OCI-LY7 (cell line): Measurements from ENCODE around the gene ITIH4.

Experiments
- CTCF ChIP-seq: fragments of 200-600 bp; sonication (generic); conservative IDR thresholded peaks from 2 replicates; pipeline ENCODE4 v1.5.1; 2014; ENCODE audit warnings: mild to moderate bottlenecking, antibody characterized with exemption, low read length, moderate library complexity, mixed read lengths
- EZH2phosphoT487 ChIP-seq: fragments of 200-600 bp; sonication (generic); IDR thresholded peaks from 2 replicates; pipeline ENCODE4 v1.6.1; 2018; ENCODE audit warnings: low read depth, borderline replicate concordance, mild to moderate bottlenecking, mixed run types, antibody characterized with exemption, low read length, moderate library complexity, mixed read lengths

- no peak for TF ChIP-seq EZH2phosphoT487
- TF ChIP-seq CTCF, result no peak
Measured at GRCh38 chr3:52792961-52793695, 37.3 kb downstream of the ITIH4 start.
